Right cardiac atrium (tissue), 5 donors: ENCODE results near the gene RNF8. TPM values are rescaled to one million over a fixed set of nuclear protein-coding genes. Genes with fewer than 3 reads are reported as not detected.
"Not testable (repeated sequence)": the region's sequence is repeated elsewhere in the genome, so short reads cannot be mapped to it uniquely, and the experiment has no call there.

ENCODE experiments used
- ATAC-seq, 2 donors: fragments of 200-7000 bp; cut with Tn5 transposase; one replicate each; pipeline versions ENCODE4 v1.8.0 to v1.9.1; 2020; ENCODE audit warnings: moderate library complexity in 2 of 2, mild to moderate bottlenecking in 1 of 2
- DNase-seq, 3 donors: peaks; one replicate each; pipeline ENCODE4 v3.0.0-alpha.2; 2020
- H3K27ac ChIP-seq: one replicate; pipeline ENCODE4 v1.5.1; 2013; ENCODE audit warnings: mild to moderate bottlenecking, low read length, control low read depth, moderate library complexity
- H3K27me3 ChIP-seq: one replicate; pipeline ENCODE4 v1.6.1; 2013; ENCODE audit not compliant: control insufficient read depth, insufficient read depth
- H3K4me1 ChIP-seq: one replicate; pipeline ENCODE4 v1.6.1; 2013; ENCODE audit warnings: low read length; ENCODE audit not compliant: control insufficient read depth, insufficient read depth
- H3K4me3 ChIP-seq: one replicate; pipeline ENCODE4 v1.5.1; 2013; ENCODE audit warnings: low read length, control low read depth
- H3K9me3 ChIP-seq: one replicate; pipeline ENCODE4 v1.6.1; 2013; ENCODE audit warnings: low read length; ENCODE audit not compliant: control insufficient read depth
- WGBS: extraction: QIAGEN DNeasy Blood & Tissue Kit; methylation state at CpG from one replicate; pipeline ENCODE4 v1.1.7; 2013; 5-methylcytosine and 5-hydroxymethylcytosine counted together
- intact Hi-C, 4 donors: fragments of 100-400 bp; cut with DNase I; formaldehyde crosslinking; loops; one replicate each; pipeline versions ENCODE4 v1.11.0 to v1.14.0; 2022 to 2023
- long read RNA-seq, 4 donors: library from polyadenylated mRNA; unstranded; transcript quantifications; one replicate each; pipeline ENCODE4 v2.0.0, GENCODE V29; 2020 to 2021
- polyA plus RNA-seq: library from polyadenylated mRNA; stranded (reverse); fragments of 200-250 nt; gene quantifications from one replicate; pipeline ENCODE4 v1.2.3, GENCODE V29; 2013
- total RNA-seq, 4 donors: library from RNA; stranded (reverse); fragmentation: NEBNext Ultra II Directional; extraction: Animal tissue kit (Norgen Biotek cat#: 25700); gene quantifications; one replicate each; pipeline ENCODE4 v1.2.1, GENCODE V29; 2021
- donor health status: healthy with polysubstance abuse.
- donor health status: DM: no; HTN: yes; CAD: no.
- donor health status: DM: no; HTN: no; CAD: no.
- donor health status: DM: no; HTN: yes; CAD: no; lungs with severe emphysema.
- donor health status: DM: yes; HTN: yes; CAD: no.

The RNF8 gene, protein sequence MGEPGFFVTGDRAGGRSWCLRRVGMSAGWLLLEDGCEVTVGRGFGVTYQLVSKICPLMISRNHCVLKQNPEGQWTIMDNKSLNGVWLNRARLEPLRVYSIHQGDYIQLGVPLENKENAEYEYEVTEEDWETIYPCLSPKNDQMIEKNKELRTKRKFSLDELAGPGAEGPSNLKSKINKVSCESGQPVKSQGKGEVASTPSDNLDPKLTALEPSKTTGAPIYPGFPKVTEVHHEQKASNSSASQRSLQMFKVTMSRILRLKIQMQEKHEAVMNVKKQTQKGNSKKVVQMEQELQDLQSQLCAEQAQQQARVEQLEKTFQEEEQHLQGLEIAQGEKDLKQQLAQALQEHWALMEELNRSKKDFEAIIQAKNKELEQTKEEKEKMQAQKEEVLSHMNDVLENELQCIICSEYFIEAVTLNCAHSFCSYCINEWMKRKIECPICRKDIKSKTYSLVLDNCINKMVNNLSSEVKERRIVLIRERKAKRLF
- 10 to 100 TPM; 18.0 to 22.9 (median 22.2) TPM for total RNA-seq
- 15.7 TPM for polyA plus RNA-seq
- long read RNA-seq, donor 1, full-length matches to known transcripts = 56 of 65 reads
- long read RNA-seq, donor 1, partial matches to known transcripts = 4 of 65 reads
- long read RNA-seq, donor 1, other reads (novel, unspliced or antisense) = 5 of 65 reads
- long read RNA-seq, donor 2, full-length matches to known transcripts = 29 of 34 reads
- long read RNA-seq, donor 2, partial matches to known transcripts = 1 of 34 reads
- long read RNA-seq, donor 2, other reads (novel, unspliced or antisense) = 4 of 34 reads
- long read RNA-seq, donor 3, full-length matches to known transcripts = 59 of 75 reads
- long read RNA-seq, donor 3, partial matches to known transcripts = 4 of 75 reads
- long read RNA-seq, donor 3, other reads (novel, unspliced or antisense) = 12 of 75 reads
- long read RNA-seq, donor 4, full-length matches to known transcripts = 22 of 31 reads
- long read RNA-seq, donor 4, partial matches to known transcripts = 2 of 31 reads
- long read RNA-seq, donor 4, other reads (novel, unspliced or antisense) = 7 of 31 reads

- no peaks in the 10 kb centered on the region for H3K9me3 ChIP-seq
- WGBS = under 1% methylated on average over 54 of the region's 54 CpGs
Observed at GRCh38 chr6:37353761-37354525, at the start of gene RNF8. TSS of gene RNF8 (plus strand) at chr6:37353983. CDS start at chr6:37354165, 182 bp downstream.

GRCh38 chr6:37304766-37305165, 49.0 kb upstream of the RNF8 start:
- 95% methylated on average over 7 of the region's 7 CpGs for WGBS
- intact Hi-C loops = no loop called here
- H3K27ac ChIP-seq = no peak overlapping the region
- H3K9me3 ChIP-seq = no peaks in the 10 kb centered on the region
- no peak overlapping the region for H3K4me3 ChIP-seq
- H3K4me1 ChIP-seq = peaks cover 5% of the 10 kb centered on the region
- no peak for DNase-seq
- H3K27me3 ChIP-seq = no peaks in the 10 kb centered on the region
- ATAC-seq = no peak

More at GRCh38 chr6:37353761-37354525, at the start of gene RNF8:
- no peaks in the 10 kb centered on the region for H3K27me3 ChIP-seq
- peaks cover 7% of the 10 kb centered on the region for H3K4me1 ChIP-seq
- H3K4me3 ChIP-seq = peak within 1 kb of the TSS; percentile 93
- H3K27ac ChIP-seq = peak within 1 kb of the TSS; percentile 9
- intact Hi-C loops = no loop called here
- ATAC-seq (peak; percentile 98 to 99), DNase-seq (peak; percentile 94 to 98 (median 97))

DNA sequence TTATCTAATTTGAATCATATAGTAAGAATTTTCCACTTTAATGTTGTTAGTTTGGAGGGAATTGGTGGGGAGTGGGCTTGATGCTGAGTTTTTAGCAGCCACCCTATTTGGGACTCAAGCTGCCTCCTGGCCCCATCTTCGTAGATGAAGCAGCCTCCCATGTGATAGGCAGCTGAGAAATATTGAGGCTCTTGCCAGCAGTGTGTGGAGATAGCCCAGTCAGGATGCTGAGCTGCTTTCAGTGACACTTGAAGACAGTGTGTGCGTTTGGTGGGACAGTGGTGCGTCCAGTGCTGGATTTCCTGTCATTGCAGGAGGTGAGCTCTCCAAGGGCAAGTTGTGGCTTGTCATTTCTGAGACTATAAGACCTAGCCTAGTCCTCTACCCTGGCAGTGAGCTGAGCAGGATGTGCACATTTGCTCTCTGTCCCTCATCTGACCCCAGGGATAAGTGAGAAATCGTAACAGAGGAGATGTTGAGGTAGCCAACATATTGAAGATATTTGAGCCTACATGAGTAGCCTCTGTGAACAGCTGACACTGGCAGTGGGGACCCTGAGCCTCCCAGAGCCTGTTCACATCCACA, 47.9 kb upstream of the RNF8 start:
- 76% methylated on average over 4 of the region's 4 CpGs for WGBS
- Histone ChIP-seq H3K4me1 (peaks cover 5% of the 10 kb centered on the region), H3K27me3 (no peaks in the 10 kb centered on the region), H3K9me3 (no peaks in the 10 kb centered on the region), H3K4me3 (no peak overlapping the region), H3K27ac (no peak overlapping the region)
- DNase-seq = no peak
- intact Hi-C loops = no loop called here
- no peak for ATAC-seq

GRCh38 chr6:37306624-37307222, 47.1 kb upstream of the RNF8 start:
- intact Hi-C loops = no loop called here
- H3K9me3 ChIP-seq = no peaks in the 10 kb centered on the region
- no peak overlapping the region for H3K4me3 ChIP-seq
- DNase-seq (no peak), ATAC-seq (no peak)
- WGBS = 79% methylated on average over 4 of the region's 4 CpGs
- H3K4me1 ChIP-seq = peaks cover 5% of the 10 kb centered on the region
- no peaks in the 10 kb centered on the region for H3K27me3 ChIP-seq
- H3K27ac ChIP-seq = no peak overlapping the region

DNA sequence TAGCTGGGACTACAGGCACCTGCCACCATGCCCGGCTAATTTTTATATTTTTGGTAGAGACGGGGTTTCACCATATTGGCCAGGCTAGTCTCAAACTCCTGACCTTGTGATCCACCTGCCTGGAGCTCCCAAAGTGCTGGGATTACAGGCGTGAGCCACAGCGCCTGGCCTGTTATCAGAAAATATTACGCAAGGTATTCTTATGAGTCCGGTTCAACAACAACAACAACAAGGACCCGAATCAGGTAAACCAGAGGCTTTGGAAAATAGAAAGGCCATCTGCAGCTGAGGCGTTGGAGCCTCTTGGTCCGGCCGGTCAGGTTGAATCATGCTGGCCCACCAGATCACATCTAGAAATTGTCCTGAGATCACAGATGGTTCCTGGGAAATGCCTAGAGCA, 46.3 kb upstream of the RNF8 start:
- intact Hi-C loops, H3K9me3 ChIP-seq, H3K27ac ChIP-seq, DNase-seq, H3K4me3 ChIP-seq, H3K4me1 ChIP-seq, H3K27me3 ChIP-seq, ATAC-seq: not testable (repeated sequence)
- 93% methylated on average over 10 of the region's 10 CpGs for WGBS

GRCh38 chr6:37308069-37308815, 45.5 kb upstream of the RNF8 start:
- Histone ChIP-seq H3K27me3 (no peaks in the 10 kb centered on the region), H3K4me3 (no peak overlapping the region), H3K27ac (no peak overlapping the region), H3K9me3 (no peaks in the 10 kb centered on the region), H3K4me1 (peaks cover 5% of the 10 kb centered on the region)
- DNase-seq = no peak
- peak in 1 of 2 donors; percentile 38 for ATAC-seq
- intact Hi-C loops = no loop called here
- WGBS = 32% methylated on average over 5 of the region's 5 CpGs

DNA sequence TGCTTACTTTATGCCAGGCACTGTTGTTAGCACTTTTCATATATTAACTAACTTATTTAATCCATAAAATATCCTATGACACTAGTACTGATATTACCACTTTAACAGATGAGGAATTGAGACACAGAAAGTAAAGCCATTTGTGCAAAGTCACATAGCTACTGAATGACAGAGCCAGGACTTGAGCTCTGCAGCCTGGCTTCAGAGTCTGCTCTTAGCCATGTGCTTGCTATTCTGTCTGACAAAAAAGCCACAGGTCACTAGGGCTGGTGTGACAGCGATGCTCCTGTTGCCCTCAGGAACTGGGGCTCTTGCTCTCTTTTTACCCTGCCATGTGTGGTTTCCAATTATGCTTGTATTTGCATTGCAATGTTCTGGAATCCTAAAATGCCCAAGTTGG, 44.7 kb upstream of the RNF8 start:
- ATAC-seq (no peak), DNase-seq (no peak)
- WGBS = 92% methylated on average over 1 of the region's 1 CpG
- Histone ChIP-seq H3K4me3 (no peak overlapping the region), H3K4me1 (peaks cover 5% of the 10 kb centered on the region), H3K9me3 (no peaks in the 10 kb centered on the region), H3K27me3 (no peaks in the 10 kb centered on the region), H3K27ac (no peak overlapping the region)
- intact Hi-C loops = no loop called here

DNA sequence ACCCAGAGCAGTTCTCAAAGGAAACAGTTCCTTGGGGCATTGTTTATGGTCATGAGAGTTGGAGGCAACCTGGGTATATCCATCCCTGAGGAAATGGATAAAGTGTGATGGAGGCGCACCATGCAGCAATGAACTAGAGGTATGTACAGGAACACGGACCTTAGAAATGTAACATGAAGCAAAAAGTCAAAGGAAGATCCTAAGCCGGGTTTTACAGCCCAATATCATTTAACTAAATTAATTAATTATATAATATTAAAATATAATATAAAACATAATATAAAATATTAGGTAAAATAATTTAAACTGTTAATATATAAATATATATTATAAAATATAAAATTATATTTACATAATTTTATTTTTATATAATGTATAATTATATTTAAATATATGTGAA, 44.1 kb upstream of the RNF8 start:
- 66% methylated on average over 3 of the region's 3 CpGs for WGBS
- H3K4me3 ChIP-seq = no peak overlapping the region
- DNase-seq (no peak), ATAC-seq (no peak)
- no peaks in the 10 kb centered on the region for H3K9me3 ChIP-seq
- peaks cover 5% of the 10 kb centered on the region for H3K4me1 ChIP-seq
- no peaks in the 10 kb centered on the region for H3K27me3 ChIP-seq
- intact Hi-C loops = no loop called here
- no peak overlapping the region for H3K27ac ChIP-seq

DNA sequence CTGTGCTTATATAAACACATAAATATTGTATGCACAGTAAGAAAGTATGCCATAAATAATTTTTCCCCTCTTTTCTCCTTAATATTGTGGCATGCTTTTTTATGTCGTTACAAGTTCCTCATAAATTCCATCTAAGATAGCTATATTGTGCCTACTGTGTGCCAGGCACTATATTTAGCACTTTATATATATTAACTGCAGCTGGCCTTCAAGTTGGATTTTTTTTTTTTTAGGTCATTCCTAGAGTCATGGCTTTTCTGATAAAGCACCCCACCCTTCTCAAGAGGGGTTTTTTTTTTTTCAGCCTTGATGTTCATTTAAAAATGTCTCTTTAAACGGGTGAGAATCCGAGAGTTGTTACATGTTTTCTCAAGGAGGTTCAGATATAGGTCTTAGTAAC, 42.8 kb upstream of the RNF8 start:
- Histone ChIP-seq H3K4me1 (peaks cover 5% of the 10 kb centered on the region), H3K9me3 (no peaks in the 10 kb centered on the region), H3K27me3 (no peaks in the 10 kb centered on the region), H3K4me3 (no peak overlapping the region), H3K27ac (no peak overlapping the region)
- intact Hi-C loops = no loop called here
- ATAC-seq (no peak), DNase-seq (no peak)
- 86% methylated on average over 3 of the region's 3 CpGs for WGBS
